Endometrial microvascular endothelial cells (primary cell): ENCODE measurements around the gene GRID1. TPM values are rescaled to one million over a fixed set of nuclear protein-coding genes. Genes with fewer than 3 reads are reported as not detected.

Experiments
- total RNA-seq: library from RNA; depleted of rRNA; stranded (reverse); fragments of >200 nt; gene quantifications from one replicate; pipeline ENCODE4 v1.2.3, GENCODE V29; 2015; ENCODE audit errors: inconsistent ontology term

GRID1 gene
- total RNA-seq, 1 donor from 2014 or later: not detected

Other genes with a start within 250 kb of the GRID1 start
- 31.8 TPM for gene WAPL, start 155.0 kb upstream of the GRID1 start, total RNA-seq